HL-60 (cell line): ENCODE data around the gene RPL12.

Source experiments
- POLR2AphosphoS5 ChIP-seq: IDR thresholded peaks from 2 replicates; pipeline ENCODE4 v1.6.1; 2012; ENCODE audit warnings: low read depth
- SPI1 ChIP-seq: IDR thresholded peaks from 2 replicates; pipeline ENCODE4 v1.6.1; 2012; ENCODE audit warnings: low read depth, mild to moderate bottlenecking, borderline replicate concordance
- TF ChIP-seq, protein P1 (sequence below): IDR thresholded peaks from one replicate; pipeline ENCODE4 v1.5.1; 2011; ENCODE audit warnings: low read length, control low read depth, inconsistent platforms; ENCODE audit not compliant: insufficient read depth
- TF ChIP-seq, protein P2 (sequence below): IDR thresholded peaks from 2 replicates; pipeline ENCODE4 v1.6.1; 2012; ENCODE audit warnings: low read depth; ENCODE audit not compliant: insufficient replicate concordance

DNA sequence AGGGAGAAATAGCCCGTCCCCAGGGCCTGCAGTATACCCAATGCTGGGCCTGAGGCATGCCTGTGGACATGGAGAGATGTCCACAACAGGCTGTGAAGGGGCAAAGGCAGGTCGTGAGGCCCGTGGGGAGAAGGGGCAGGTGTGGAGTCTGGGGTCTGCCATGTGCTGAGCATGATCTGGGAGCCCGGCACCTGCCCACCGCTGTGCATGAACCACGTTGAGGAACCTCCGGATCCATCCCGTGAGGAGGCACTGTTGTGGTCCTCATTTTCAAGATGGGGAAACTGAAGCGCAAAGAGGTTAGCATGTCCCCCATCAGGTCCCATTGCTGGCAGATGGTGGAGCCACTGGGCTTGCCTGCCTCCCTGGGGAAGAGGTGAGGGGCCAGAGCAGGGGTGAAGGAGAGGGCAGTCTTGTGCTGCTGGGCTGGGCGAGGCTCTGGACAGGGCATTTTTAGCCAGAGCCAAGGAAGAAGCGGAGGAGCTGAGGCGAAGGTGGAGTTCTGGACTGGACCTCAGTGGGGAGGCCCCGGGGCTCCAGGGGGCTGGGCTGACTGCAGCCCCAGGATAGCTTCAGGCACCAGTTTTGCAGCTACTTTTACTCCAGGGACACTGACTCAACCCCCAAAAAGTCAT lies 46.6 kb upstream of the RPL12 start:
- TF ChIP-seq, protein P1, sequence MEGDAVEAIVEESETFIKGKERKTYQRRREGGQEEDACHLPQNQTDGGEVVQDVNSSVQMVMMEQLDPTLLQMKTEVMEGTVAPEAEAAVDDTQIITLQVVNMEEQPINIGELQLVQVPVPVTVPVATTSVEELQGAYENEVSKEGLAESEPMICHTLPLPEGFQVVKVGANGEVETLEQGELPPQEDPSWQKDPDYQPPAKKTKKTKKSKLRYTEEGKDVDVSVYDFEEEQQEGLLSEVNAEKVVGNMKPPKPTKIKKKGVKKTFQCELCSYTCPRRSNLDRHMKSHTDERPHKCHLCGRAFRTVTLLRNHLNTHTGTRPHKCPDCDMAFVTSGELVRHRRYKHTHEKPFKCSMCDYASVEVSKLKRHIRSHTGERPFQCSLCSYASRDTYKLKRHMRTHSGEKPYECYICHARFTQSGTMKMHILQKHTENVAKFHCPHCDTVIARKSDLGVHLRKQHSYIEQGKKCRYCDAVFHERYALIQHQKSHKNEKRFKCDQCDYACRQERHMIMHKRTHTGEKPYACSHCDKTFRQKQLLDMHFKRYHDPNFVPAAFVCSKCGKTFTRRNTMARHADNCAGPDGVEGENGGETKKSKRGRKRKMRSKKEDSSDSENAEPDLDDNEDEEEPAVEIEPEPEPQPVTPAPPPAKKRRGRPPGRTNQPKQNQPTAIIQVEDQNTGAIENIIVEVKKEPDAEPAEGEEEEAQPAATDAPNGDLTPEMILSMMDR, result no peak
- TF ChIP-seq, protein P2, sequence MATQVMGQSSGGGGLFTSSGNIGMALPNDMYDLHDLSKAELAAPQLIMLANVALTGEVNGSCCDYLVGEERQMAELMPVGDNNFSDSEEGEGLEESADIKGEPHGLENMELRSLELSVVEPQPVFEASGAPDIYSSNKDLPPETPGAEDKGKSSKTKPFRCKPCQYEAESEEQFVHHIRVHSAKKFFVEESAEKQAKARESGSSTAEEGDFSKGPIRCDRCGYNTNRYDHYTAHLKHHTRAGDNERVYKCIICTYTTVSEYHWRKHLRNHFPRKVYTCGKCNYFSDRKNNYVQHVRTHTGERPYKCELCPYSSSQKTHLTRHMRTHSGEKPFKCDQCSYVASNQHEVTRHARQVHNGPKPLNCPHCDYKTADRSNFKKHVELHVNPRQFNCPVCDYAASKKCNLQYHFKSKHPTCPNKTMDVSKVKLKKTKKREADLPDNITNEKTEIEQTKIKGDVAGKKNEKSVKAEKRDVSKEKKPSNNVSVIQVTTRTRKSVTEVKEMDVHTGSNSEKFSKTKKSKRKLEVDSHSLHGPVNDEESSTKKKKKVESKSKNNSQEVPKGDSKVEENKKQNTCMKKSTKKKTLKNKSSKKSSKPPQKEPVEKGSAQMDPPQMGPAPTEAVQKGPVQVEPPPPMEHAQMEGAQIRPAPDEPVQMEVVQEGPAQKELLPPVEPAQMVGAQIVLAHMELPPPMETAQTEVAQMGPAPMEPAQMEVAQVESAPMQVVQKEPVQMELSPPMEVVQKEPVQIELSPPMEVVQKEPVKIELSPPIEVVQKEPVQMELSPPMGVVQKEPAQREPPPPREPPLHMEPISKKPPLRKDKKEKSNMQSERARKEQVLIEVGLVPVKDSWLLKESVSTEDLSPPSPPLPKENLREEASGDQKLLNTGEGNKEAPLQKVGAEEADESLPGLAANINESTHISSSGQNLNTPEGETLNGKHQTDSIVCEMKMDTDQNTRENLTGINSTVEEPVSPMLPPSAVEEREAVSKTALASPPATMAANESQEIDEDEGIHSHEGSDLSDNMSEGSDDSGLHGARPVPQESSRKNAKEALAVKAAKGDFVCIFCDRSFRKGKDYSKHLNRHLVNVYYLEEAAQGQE, result no peak
- no peak for TF ChIP-seq SPI1
- TF ChIP-seq POLR2AphosphoS5, result no peak
